Urinary bladder (tissue), 4 donors: Measurements from ENCODE around the gene C2CD4B. TPM values are rescaled to one million over a fixed set of nuclear protein-coding genes. Genes with fewer than 3 reads are reported as not detected.

Experiments used
- DNase-seq: peaks from one replicate; pipeline ENCODE4 v3.0.0-alpha.2; 2015; ENCODE audit errors: extremely low spot score
- H3K27ac ChIP-seq: one replicate; pipeline ENCODE4 v1.5.1; 2013; ENCODE audit warnings: low read depth, mild to moderate bottlenecking, moderate library complexity
- H3K36me3 ChIP-seq: one replicate; pipeline ENCODE4 v1.6.1; 2013; ENCODE audit warnings: mild to moderate bottlenecking, moderate library complexity; ENCODE audit not compliant: insufficient read depth
- H3K4me1 ChIP-seq: one replicate; pipeline ENCODE4 v1.6.1; 2013; ENCODE audit warnings: mild to moderate bottlenecking, moderate library complexity; ENCODE audit not compliant: insufficient read depth
- H3K4me3 ChIP-seq: one replicate; pipeline ENCODE4 v1.5.1; 2013; ENCODE audit warnings: low read depth, low read length
- WGBS: extraction: QIAGEN DNeasy Blood & Tissue Kit; methylation state at CpG from one replicate; pipeline ENCODE4 v1.1.7; 2013; 5-methylcytosine and 5-hydroxymethylcytosine counted together
- polyA plus RNA-seq: library from polyadenylated mRNA; stranded (reverse); fragments of 200-250 nt; gene quantifications from one replicate; pipeline ENCODE4 v1.2.3, GENCODE V29; 2013
- total RNA-seq: library from RNA; depleted of rRNA; stranded (reverse); fragments of >200 nt; gene quantifications from one replicate; pipeline ENCODE4 v1.2.3, GENCODE V29; 2014
- donor health status: healthy with polysubstance abuse.
- donor health status: healthy.

Gene C2CD4B
- total and polyA plus RNA-seq, 2 donors, result 1.5 to 2.2 TPM

- Histone ChIP-seq H3K4me1 (no peaks in the 10 kb centered on the region), H3K27ac (no peak overlapping the region), H3K4me3 (no peak overlapping the region), H3K36me3 (no peaks in the 10 kb centered on the region)
- WGBS, result 68% methylated on average over 7 of the region's 7 CpGs
- no peak for DNase-seq
Measured at GRCh38 chr15:62171882-62172281, 6.8 kb upstream of the C2CD4B start.

- 70% methylated on average over 11 of the region's 11 CpGs for WGBS
- Histone ChIP-seq H3K4me3 (no peak overlapping the region), H3K4me1 (no peaks in the 10 kb centered on the region), H3K36me3 (no peaks in the 10 kb centered on the region), H3K27ac (no peak overlapping the region)
- no peak for DNase-seq
Measured at GRCh38 chr15:62165793-62166375, 799 bp upstream of the C2CD4B start.

GRCh38 chr15:62164396-62165103 lies 535 bp downstream of the C2CD4B start:
- no peak for DNase-seq
- Histone ChIP-seq H3K4me1 (no peaks in the 10 kb centered on the region), H3K4me3 (peak overlapping the region; percentile 47), H3K36me3 (no peaks in the 10 kb centered on the region), H3K27ac (no peak overlapping the region)
- WGBS, result under 1% methylated on average over 98 of the region's 98 CpGs

GRCh38 chr15:62164014-62164395 lies 1.1 kb downstream of the C2CD4B start:
- Histone ChIP-seq H3K36me3 (no peaks in the 10 kb centered on the region), H3K4me1 (no peaks in the 10 kb centered on the region), H3K27ac (no peak overlapping the region), H3K4me3 (peak overlapping the region; percentile 47)
- under 1% methylated on average over 52 of the region's 52 CpGs for WGBS
- no peak for DNase-seq

GRCh38 chr15:62163397-62164013 lies 1.6 kb downstream of the C2CD4B start:
- DNase-seq, result no peak
- 26% methylated on average over 29 of the region's 29 CpGs for WGBS
- no peak overlapping the region for H3K27ac ChIP-seq
- H3K4me1 ChIP-seq, result no peaks in the 10 kb centered on the region
- H3K36me3 ChIP-seq, result no peaks in the 10 kb centered on the region
- peak overlapping the region; percentile 47 for H3K4me3 ChIP-seq

GRCh38 chr15:62153228-62153627 lies 11.9 kb downstream of the C2CD4B start:
- Histone ChIP-seq H3K27ac (no peak overlapping the region), H3K4me1 (no peaks in the 10 kb centered on the region), H3K4me3 (no peak overlapping the region), H3K36me3 (no peaks in the 10 kb centered on the region)
- no peak for DNase-seq
- WGBS, result 40% methylated on average over 4 of the region's 4 CpGs

GRCh38 chr15:62150445-62150844 lies 14.6 kb downstream of the C2CD4B start:
- H3K4me3 ChIP-seq, result no peak overlapping the region
- no peaks in the 10 kb centered on the region for H3K4me1 ChIP-seq
- H3K27ac ChIP-seq, result no peak overlapping the region
- DNase-seq, result no peak
- H3K36me3 ChIP-seq, result no peaks in the 10 kb centered on the region

GRCh38 chr15:62149729-62150128 lies 15.4 kb downstream of the C2CD4B start:
- no peak overlapping the region for H3K27ac ChIP-seq
- H3K4me3 ChIP-seq, result no peak overlapping the region
- H3K36me3 ChIP-seq, result no peaks in the 10 kb centered on the region
- no peaks in the 10 kb centered on the region for H3K4me1 ChIP-seq
- 88% methylated on average over 6 of the region's 6 CpGs for WGBS
- DNase-seq, result no peak

- no peak overlapping the region for H3K27ac ChIP-seq
- H3K36me3 ChIP-seq, result no peaks in the 10 kb centered on the region
- no peak overlapping the region for H3K4me3 ChIP-seq
- DNase-seq, result no peak
- 89% methylated on average over 5 of the region's 5 CpGs for WGBS
- no peaks in the 10 kb centered on the region for H3K4me1 ChIP-seq
Measured at GRCh38 chr15:62147551-62147950, 17.5 kb downstream of the C2CD4B start.

GRCh38 chr15:62147149-62147548 lies 17.9 kb downstream of the C2CD4B start:
- H3K4me1 ChIP-seq, result no peaks in the 10 kb centered on the region
- no peaks in the 10 kb centered on the region for H3K36me3 ChIP-seq
- 92% methylated on average over 3 of the region's 3 CpGs for WGBS
- no peak overlapping the region for H3K4me3 ChIP-seq
- no peak overlapping the region for H3K27ac ChIP-seq
- no peak for DNase-seq

GRCh38 chr15:62145015-62145735 lies 19.9 kb downstream of the C2CD4B start:
- Histone ChIP-seq H3K36me3 (no peaks in the 10 kb centered on the region), H3K4me3 (no peak overlapping the region), H3K27ac (no peak overlapping the region), H3K4me1 (no peaks in the 10 kb centered on the region)
- no peak for DNase-seq
- WGBS, result 74% methylated on average over 10 of the region's 10 CpGs

GRCh38 chr15:62142736-62143135 lies 22.3 kb downstream of the C2CD4B start:
- Histone ChIP-seq H3K4me1 (no peaks in the 10 kb centered on the region), H3K36me3 (no peaks in the 10 kb centered on the region), H3K27ac (no peak overlapping the region), H3K4me3 (no peak overlapping the region)
- no peak for DNase-seq
- WGBS, result 83% methylated on average over 3 of the region's 3 CpGs

GRCh38 chr15:62141643-62142588 lies 23.2 kb downstream of the C2CD4B start:
- no peak for DNase-seq
- WGBS, result 45% methylated on average over 5 of the region's 5 CpGs

More at GRCh38 chr15:62141643-62142588, 23.2 kb downstream of the C2CD4B start:
- H3K36me3 ChIP-seq, result no peaks in the 10 kb centered on the region
- no peak overlapping the region for H3K4me3 ChIP-seq
- no peaks in the 10 kb centered on the region for H3K4me1 ChIP-seq
- no peak overlapping the region for H3K27ac ChIP-seq
